GM21717 (cell line): ENCODE data around the gene KLHL7.
"Not testable (repeated sequence)": the region's sequence is repeated elsewhere in the genome, so short reads cannot be mapped to it uniquely, and the experiment has no call there.

Experiments used
- ATAC-seq: cut with Tn5 transposase; IDR thresholded peaks from one replicate; pipeline ENCODE4 v1.9.1; 2021; ENCODE audit warnings: mild to moderate bottlenecking, moderate library complexity; ENCODE audit not compliant: unreplicated experiment

The KLHL7 gene

DNA sequence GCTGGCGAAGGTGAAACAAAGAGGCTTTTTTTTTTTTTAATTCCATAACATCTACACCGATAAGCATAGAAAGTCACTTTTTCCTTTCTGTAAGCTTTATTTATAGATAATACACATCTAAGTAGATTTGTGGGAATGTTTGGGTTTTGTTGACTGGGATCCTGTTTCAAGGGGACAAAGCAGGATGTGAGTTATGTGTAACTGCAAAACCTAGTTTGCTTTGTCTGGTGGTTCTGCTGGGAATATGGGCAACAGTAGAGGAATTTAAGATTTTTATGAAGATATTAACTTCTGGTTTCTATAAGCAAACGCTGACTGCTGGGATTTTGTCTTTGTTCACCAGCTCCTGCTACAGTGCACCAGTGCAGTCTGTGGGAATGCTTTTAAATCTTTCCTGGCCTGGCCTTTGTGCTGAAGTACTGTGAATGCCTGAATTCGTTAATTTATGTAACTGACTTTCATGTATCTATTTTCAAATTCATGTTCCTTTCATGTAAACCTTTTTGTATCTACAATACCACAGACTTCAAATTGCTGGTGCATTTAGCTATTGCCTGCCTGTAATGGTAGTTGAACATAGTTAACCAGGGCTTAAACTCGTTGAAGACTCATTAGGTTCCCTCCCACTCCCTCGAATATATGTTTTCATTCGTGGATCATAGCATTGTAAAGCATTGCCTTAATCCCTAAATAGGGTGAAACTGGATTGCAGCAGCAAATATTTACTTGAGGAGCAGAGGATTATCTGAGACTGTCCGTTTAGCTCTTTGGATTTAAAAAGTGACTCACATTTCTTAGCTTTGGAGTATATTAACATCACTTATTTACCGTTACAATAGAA is 1.5 kb downstream of the KLHL7 start:
- no peak for ATAC-seq

DNA sequence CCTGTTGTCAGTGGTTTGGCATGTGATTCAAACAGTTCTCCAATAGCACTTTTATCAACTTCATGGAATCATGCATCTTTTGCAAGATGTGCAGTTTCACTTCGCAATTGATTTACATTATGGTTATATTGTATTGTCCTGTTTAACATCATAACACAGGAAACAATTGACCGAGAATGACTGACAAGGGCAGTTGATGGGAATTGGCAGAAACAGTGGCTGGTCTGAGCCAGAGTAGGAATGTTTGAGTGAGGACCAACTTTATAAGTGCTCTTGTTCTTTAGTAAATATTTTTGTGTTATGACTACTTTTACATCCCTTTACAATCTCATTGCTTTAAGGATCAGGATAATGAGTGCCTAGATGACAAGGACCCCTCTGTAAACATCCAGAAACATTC is 2.2 kb downstream of the KLHL7 start:
- ATAC-seq, result no peak

DNA sequence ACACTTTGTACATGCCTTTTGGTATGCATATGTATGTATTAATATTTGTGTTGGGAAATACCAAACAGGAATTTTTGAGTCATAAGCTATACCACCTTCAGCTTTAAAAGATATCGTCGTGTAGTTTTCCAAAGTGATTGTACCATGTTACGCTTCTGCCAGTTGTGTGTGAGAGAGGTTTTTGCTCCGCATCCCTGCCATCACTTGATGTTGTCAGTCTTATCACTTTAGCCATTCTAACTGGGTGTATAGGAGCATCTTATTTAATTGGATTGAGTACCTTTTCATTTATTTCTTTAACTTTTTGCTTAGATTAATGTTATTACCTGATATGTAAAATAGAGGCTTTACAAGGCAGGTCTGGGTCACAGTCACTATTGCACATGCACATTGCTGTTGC is 3.4 kb downstream of the KLHL7 start:
- ATAC-seq, result no peak

DNA sequence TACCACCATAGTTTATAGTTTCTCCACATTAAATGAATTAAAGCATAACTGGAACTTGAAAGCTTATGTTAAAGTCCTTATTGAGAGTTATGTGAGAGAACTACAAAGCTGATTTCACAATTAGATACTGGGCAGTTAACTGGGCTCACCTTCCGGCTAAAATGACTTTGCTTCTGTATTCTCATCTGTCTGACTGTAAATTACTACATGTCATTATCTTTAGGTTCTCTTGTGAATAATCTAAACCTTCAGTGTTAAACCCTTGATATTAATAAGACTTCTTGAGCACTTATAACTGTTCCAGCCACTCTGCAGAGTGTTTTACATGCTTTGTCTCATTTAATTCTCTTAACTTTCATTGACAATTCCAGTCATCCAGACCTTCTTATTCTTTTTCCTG is 3.9 kb downstream of the KLHL7 start:
- ATAC-seq, result no peak

- no peak for ATAC-seq
Measured at GRCh38 chr7:23114896-23115295, 9.3 kb downstream of the KLHL7 start.

DNA sequence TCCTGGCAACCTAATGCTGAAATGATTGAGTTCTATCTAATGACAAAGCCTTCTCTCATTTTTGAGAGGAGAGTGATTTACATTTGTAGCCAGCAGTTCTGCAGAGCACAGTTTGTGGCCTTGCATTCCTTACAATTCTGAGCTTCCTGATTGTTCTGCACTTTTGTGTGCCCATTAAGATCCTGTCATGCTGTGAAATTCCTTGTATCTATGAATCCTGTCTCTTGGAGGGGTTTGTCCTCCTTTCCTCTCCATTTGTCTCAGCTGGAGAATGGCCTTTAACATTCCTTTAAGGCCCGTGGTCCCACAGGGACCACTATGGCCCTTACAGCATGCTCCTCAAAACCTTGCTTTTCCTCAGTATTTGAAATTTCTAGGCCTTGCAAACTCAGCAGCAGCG is 10.4 kb downstream of the KLHL7 start:
- ATAC-seq, result no peak

DNA sequence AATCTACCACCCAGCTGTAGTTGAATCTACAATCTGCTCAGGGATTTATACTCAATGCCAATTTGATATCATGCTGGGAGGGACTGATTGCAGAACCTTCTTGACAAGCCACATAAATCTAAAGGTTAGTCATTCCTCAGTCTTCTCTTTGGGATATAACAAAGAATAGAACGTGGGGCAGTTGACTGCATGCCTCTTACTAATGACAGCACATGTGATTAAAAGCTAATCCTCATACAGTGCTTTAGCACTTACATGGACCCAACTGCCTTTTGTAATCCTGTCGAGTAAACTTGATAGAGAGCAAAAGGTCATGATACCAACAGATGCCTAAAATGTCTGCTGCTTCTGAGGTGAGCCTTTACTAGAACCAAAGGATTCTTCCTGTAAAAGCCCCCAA is 12.3 kb downstream of the KLHL7 start:
- no peak for ATAC-seq

DNA sequence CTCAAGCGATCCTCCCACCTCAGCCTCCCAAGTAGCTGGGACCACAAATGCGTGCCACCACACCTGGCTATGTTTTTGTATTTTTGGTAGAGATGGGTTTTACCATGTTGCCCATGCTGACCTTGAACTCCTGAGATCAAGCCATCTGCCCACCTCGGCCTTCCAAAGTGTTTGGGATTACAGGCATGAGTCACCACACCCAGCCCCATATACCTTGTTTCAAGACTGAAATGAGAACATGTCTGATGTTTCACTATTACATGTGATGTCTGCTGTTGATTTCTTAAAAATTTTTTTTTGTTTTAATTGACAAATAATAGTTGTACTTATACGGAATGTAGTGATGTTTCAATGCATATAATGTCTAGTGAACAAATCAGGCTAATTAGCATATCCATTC is 14.5 kb downstream of the KLHL7 start:
- ATAC-seq, result no peak

DNA sequence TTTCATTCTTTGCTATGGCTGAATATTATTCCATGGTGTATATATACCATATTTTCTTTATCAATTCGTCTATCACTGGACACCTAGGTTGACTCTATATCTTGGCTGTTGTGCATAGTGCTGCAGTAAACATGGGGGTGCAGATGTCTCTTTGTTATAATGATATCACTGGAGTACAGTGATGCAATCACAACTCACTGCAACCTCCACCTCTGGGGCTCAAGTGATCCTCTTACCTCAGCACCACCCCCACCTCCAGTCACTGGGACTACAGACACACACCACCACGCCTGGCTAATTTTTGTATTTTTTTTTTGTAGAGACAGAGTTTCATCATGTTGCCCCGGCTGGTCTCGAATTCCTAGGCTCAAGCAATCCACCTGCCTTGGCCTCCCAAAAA is 15.6 kb downstream of the KLHL7 start:
- ATAC-seq, result no peak

GRCh38 chr7:23123007-23123406 is 17.4 kb downstream of the KLHL7 start:
- ATAC-seq, result no peak

GRCh38 chr7:23123465-23123864 is 17.9 kb downstream of the KLHL7 start:
- ATAC-seq, result no peak

GRCh38 chr7:23129036-23129435 is 23.5 kb downstream of the KLHL7 start:
- ATAC-seq, result no peak

DNA sequence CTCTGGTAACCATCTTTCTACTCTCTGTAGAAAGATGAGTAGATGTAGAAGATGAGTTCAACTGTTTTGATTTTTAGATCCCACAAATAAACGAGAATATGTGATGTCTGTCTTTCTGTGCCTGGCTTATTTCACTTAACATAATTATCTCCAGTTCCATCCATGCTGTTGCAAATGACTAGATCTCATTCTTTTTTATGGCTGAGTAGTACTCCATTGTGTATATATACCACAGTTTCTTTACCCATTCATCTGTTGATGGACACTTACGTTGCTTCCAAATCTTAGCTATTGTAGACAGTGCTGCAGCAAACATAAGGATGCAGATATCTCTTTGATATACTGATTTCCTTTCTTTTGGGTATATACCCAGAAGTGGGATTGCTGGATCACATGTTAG is 26.2 kb downstream of the KLHL7 start:
- not testable (repeated sequence) for ATAC-seq

- no peak for ATAC-seq
Measured at GRCh38 chr7:23133797-23134196, 28.2 kb downstream of the KLHL7 start.

DNA sequence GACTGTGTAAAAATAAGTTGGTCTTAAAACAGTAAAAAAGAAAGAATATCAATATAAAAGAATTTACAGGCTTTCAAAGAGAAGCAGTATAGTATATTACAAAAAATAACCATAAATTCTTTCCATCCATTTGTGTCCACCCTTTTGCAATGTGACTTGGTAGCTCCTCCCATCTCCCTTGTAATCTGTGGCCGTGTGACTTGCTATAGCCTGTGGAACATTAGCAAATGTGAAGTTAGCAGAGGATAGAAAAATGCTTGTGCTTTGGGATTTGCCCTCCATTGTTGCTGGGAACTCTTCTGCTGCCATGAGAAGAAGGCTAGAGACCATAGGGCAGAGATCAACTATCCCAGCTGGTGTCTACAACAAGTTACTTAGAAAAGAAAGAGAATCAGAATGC is 30.2 kb downstream of the KLHL7 start:
- no peak for ATAC-seq

DNA sequence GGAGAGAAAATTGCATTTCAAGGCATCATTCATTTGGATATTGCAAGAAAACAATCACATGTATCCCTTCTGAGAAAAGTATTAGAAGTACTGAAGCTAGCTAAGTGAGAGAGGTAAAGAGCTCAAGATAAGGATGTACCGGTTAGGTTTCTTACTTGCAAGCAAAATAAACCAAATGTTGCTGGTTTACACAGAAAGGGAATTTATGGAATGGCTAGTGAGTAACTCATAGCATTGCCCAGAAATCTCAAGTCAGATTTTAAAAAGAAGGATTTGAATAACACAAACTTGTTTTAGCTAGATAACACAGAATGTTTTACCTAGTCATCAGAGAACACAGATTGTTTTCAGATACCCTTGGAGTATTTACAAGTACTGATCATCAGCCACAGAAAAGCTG is 30.6 kb downstream of the KLHL7 start:
- ATAC-seq, result no peak

DNA sequence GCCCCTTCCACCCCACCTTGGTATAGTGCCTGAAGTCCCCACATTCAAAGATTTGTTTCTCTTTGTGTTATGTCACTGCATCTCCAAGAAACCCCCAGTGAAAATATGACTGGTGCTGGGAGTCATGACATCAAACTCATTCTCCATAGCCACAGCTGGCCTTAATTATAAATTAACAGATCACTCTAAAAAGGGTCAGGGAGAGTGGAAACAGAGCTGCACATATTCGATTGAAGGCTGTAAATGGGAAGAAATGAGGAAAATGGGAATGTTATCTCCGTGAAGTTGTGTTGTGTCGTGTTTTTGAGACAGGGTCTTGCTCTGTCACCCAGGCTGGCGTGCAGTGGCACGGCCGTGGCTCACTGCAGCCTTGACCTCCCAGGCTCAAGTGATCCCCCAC is 52.1 kb downstream of the KLHL7 start:
- ATAC-seq, result no peak

DNA sequence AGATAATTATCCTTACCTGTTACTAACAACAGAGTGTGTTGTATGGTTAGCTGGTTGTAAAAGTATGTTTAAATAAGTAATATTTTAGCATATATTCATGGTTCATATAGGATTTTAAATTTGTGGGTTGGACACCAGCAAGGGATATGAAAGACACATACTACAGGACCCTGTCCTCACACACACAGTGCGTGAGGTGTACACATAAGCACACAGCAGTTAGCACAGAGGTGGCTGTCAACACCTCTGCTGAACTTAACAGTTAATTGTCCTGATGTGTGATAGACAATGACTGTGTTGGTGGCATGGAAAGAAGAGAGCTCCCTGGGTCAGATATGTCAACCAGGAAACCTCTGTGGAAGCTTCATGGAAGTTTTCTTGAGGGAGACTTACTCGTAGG is 53.0 kb downstream of the KLHL7 start:
- ATAC-seq, result no peak

GRCh38 chr7:23161482-23161881 is 55.9 kb downstream of the KLHL7 start:
- no peak for ATAC-seq

- no peak for ATAC-seq
Measured at GRCh38 chr7:23164846-23165245, 59.3 kb downstream of the KLHL7 start.

GRCh38 chr7:23165316-23165715 is 59.7 kb downstream of the KLHL7 start:
- ATAC-seq, result no peak

- ATAC-seq, result no peak
Measured at GRCh38 chr7:23167691-23168090, 62.1 kb downstream of the KLHL7 start.
